ENCODE results near the gene RSBN1L.

Gene RSBN1L

DNA sequence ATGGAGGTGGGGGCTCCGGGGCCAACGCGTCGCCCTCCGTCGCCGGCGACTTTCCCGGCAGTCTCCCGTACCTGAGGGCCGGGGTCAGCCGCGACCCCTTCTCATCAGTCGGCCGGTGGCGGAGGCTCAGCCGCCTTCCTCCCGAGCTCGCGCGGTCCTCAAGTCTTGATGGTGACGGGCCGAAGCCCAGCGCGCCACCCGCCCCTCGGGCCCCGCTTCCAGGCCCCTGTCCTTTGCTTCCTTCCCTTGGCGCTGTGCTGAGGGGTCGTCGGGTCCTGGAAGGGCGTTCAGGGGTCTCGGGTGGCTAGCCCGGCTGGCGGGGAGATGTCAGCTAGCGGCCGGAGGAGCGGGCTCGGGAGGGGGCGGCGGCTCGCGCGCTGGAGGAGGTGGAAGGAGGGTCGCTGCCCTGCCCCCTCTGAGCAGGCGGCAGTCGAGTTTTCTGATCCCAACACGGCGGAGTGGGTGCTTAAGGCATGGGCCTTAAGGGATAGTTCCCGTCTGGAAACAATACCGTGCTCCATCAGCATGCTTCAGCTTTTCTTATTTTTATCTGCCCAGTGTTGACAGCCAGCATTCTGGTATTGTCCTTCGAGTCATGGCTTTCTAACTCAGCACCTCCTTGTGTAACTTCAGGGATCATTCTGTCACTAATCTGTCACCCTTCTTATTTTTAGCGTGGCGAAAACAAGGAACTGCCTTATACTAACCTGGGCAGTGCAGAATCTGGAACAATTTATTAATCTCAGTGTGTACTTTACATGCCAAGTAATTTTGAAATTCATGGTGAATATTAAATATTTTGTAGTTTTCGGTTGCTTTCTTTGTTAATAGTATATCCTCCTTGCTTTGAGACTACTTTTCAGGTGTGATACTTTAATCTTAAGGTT is 103.1 kb downstream of the RSBN1L start:
- peak; percentile 21 for ATAC-seq
- TF ChIP-seq, protein P1, sequence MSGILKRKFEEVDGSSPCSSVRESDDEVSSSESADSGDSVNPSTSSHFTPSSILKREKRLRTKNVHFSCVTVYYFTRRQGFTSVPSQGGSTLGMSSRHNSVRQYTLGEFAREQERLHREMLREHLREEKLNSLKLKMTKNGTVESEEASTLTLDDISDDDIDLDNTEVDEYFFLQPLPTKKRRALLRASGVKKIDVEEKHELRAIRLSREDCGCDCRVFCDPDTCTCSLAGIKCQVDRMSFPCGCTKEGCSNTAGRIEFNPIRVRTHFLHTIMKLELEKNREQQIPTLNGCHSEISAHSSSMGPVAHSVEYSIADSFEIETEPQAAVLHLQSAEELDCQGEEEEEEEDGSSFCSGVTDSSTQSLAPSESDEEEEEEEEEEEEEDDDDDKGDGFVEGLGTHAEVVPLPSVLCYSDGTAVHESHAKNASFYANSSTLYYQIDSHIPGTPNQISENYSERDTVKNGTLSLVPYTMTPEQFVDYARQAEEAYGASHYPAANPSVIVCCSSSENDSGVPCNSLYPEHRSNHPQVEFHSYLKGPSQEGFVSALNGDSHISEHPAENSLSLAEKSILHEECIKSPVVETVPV (CRISPR knock-in tag; IDR thresholded peaks at IDR 0.05), result no peak
- TF ChIP-seq, protein P2, sequence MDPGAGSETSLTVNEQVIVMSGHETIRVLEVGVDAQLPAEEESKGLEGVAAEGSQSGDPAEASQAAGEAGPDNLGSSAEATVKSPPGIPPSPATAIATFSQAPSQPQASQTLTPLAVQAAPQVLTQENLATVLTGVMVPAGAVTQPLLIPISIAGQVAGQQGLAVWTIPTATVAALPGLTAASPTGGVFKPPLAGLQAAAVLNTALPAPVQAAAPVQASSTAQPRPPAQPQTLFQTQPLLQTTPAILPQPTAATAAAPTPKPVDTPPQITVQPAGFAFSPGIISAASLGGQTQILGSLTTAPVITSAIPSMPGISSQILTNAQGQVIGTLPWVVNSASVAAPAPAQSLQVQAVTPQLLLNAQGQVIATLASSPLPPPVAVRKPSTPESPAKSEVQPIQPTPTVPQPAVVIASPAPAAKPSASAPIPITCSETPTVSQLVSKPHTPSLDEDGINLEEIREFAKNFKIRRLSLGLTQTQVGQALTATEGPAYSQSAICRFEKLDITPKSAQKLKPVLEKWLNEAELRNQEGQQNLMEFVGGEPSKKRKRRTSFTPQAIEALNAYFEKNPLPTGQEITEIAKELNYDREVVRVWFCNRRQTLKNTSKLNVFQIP (CRISPR knock-in tag; IDR thresholded peaks at IDR 0.05; ENCODE audit: borderline replicate concordance, low read depth), result no peak
- TF ChIP-seq ESRRG (CRISPR knock-in tag; IDR thresholded peaks at IDR 0.05) (no peak), RARB (CRISPR knock-in tag; IDR thresholded peaks at IDR 0.05) (no peak), TCF4 (CRISPR knock-in tag; IDR thresholded peaks at IDR 0.05; ENCODE audit: borderline replicate concordance) (no peak), TOX (CRISPR knock-in tag; IDR thresholded peaks at IDR 0.05; ENCODE audit: borderline replicate concordance) (no peak), GLIS3 (CRISPR knock-in tag; IDR thresholded peaks at IDR 0.05) (no peak), ZFP30 (CRISPR knock-in tag; IDR thresholded peaks at IDR 0.05) (no peak), ISL1 (CRISPR knock-in tag; IDR thresholded peaks at IDR 0.05) (no peak), ARNTL (CRISPR knock-in tag; IDR thresholded peaks at IDR 0.05; ENCODE audit: borderline replicate concordance, low read depth) (no peak), ZC3H10 (CRISPR knock-in tag; IDR thresholded peaks at IDR 0.05) (no peak), ZNF8 (CRISPR knock-in tag; IDR thresholded peaks at IDR 0.05) (no peak), PPARA (CRISPR knock-in tag; IDR thresholded peaks at IDR 0.05; ENCODE audit: borderline replicate concordance) (no peak), OSR1 (CRISPR knock-in tag; IDR thresholded peaks at IDR 0.05) (no peak), ZNF70 (CRISPR knock-in tag; IDR thresholded peaks at IDR 0.05) (no peak; the same call in 1 of the 2 replicates), CSDC2 (CRISPR knock-in tag; IDR thresholded peaks at IDR 0.05) (no peak)
- TF ChIP-seq, protein P3, sequence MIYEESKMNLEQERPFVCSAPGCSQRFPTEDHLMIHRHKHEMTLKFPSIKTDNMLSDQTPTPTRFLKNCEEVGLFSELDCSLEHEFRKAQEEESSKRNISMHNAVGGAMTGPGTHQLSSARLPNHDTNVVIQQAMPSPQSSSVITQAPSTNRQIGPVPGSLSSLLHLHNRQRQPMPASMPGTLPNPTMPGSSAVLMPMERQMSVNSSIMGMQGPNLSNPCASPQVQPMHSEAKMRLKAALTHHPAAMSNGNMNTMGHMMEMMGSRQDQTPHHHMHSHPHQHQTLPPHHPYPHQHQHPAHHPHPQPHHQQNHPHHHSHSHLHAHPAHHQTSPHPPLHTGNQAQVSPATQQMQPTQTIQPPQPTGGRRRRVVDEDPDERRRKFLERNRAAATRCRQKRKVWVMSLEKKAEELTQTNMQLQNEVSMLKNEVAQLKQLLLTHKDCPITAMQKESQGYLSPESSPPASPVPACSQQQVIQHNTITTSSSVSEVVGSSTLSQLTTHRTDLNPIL (CRISPR knock-in tag; IDR thresholded peaks at IDR 0.05; ENCODE audit: low read depth), result no peak
- TF ChIP-seq, protein P4, sequence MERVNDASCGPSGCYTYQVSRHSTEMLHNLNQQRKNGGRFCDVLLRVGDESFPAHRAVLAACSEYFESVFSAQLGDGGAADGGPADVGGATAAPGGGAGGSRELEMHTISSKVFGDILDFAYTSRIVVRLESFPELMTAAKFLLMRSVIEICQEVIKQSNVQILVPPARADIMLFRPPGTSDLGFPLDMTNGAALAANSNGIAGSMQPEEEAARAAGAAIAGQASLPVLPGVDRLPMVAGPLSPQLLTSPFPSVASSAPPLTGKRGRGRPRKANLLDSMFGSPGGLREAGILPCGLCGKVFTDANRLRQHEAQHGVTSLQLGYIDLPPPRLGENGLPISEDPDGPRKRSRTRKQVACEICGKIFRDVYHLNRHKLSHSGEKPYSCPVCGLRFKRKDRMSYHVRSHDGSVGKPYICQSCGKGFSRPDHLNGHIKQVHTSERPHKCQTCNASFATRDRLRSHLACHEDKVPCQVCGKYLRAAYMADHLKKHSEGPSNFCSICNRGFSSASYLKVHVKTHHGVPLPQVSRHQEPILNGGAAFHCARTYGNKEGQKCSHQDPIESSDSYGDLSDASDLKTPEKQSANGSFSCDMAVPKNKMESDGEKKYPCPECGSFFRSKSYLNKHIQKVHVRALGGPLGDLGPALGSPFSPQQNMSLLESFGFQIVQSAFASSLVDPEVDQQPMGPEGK (CRISPR knock-in tag; IDR thresholded peaks at IDR 0.05; ENCODE audit: borderline replicate concordance), result no peak
- TF ChIP-seq, protein P5, sequence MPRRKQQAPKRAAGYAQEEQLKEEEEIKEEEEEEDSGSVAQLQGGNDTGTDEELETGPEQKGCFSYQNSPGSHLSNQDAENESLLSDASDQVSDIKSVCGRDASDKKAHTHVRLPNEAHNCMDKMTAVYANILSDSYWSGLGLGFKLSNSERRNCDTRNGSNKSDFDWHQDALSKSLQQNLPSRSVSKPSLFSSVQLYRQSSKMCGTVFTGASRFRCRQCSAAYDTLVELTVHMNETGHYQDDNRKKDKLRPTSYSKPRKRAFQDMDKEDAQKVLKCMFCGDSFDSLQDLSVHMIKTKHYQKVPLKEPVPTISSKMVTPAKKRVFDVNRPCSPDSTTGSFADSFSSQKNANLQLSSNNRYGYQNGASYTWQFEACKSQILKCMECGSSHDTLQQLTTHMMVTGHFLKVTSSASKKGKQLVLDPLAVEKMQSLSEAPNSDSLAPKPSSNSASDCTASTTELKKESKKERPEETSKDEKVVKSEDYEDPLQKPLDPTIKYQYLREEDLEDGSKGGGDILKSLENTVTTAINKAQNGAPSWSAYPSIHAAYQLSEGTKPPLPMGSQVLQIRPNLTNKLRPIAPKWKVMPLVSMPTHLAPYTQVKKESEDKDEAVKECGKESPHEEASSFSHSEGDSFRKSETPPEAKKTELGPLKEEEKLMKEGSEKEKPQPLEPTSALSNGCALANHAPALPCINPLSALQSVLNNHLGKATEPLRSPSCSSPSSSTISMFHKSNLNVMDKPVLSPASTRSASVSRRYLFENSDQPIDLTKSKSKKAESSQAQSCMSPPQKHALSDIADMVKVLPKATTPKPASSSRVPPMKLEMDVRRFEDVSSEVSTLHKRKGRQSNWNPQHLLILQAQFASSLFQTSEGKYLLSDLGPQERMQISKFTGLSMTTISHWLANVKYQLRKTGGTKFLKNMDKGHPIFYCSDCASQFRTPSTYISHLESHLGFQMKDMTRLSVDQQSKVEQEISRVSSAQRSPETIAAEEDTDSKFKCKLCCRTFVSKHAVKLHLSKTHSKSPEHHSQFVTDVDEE (CRISPR knock-in tag; IDR thresholded peaks at IDR 0.05), result no peak

DNA sequence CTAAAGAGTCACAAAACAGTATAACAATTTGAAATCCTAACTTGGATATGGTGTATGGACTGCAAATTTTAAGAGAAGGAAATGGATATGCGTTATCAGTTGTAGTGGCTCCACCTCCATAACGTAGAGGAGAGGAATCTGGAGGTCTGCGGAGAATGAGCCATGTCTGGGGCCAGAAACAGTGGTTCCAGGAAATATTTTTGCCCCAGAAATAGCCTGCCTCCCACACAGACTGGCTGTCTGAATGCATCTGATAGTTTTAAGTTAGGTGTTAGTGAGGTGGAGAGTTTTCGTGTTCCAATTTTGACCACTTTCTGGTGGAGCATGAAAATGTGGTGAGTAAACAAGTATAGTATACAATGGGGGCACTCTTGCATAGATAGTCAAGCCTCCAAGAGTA is 103.9 kb downstream of the RSBN1L start:
- ATAC-seq, result no peak
- no peak for TF ChIP-seq ARNTL (CRISPR knock-in tag; IDR thresholded peaks at IDR 0.05; ENCODE audit: borderline replicate concordance, low read depth)
- TF ChIP-seq, protein P4 (CRISPR knock-in tag; IDR thresholded peaks at IDR 0.05; ENCODE audit: borderline replicate concordance), result no peak
- TF ChIP-seq RARB (CRISPR knock-in tag; IDR thresholded peaks at IDR 0.05), result no peak
- TF ChIP-seq ZC3H10 (CRISPR knock-in tag; IDR thresholded peaks at IDR 0.05), result no peak
- no peak for TF ChIP-seq OSR1 (CRISPR knock-in tag; IDR thresholded peaks at IDR 0.05)
- TF ChIP-seq, protein P5 (CRISPR knock-in tag; IDR thresholded peaks at IDR 0.05), result no peak
- TF ChIP-seq ZNF565 (CRISPR knock-in tag; conservative IDR thresholded peaks at IDR 0.05; ENCODE audit: low read depth), result no peak
- TF ChIP-seq, protein P2 (CRISPR knock-in tag; IDR thresholded peaks at IDR 0.05; ENCODE audit: borderline replicate concordance, low read depth), result no peak
- TF ChIP-seq ZNF8 (CRISPR knock-in tag; IDR thresholded peaks at IDR 0.05), result no peak
- no peak for TF ChIP-seq BACH2 (CRISPR knock-in tag; IDR thresholded peaks at IDR 0.05; ENCODE audit: borderline replicate concordance)
- TF ChIP-seq PPARA (CRISPR knock-in tag; IDR thresholded peaks at IDR 0.05; ENCODE audit: borderline replicate concordance), result no peak

Measured in SK-N-SH treated with all-trans-retinoic acid at 6 μM for 48 hours (cell line).